SH-SY5Y (cell line): Measurements from ENCODE around the gene ADRA1B.

Experiments used
- GATA2 ChIP-seq: IDR thresholded peaks from 2 replicates; pipeline ENCODE4 v1.6.1; 2011; ENCODE audit warnings: mild to moderate bottlenecking, low read depth, low read length
- GATA3 ChIP-seq: IDR thresholded peaks from 2 replicates; pipeline ENCODE4 v1.6.1; 2011; ENCODE audit warnings: low read depth, mild to moderate bottlenecking, low read length, moderate library complexity

- no peak for TF ChIP-seq GATA3
- TF ChIP-seq GATA2 = no peak
Measured at GRCh38 chr5:159883522-159883950, 32.7 kb upstream of the ADRA1B start.
